Activated B cell treated with CpG ODN at 0.5 μM for 24 hours (primary cell): ENCODE data around the gene NKX1-1. TPM values are rescaled to one million over a fixed set of nuclear protein-coding genes. Genes with fewer than 3 reads are reported as not detected.

Source experiments
- ATAC-seq: fragments of 200-7000 bp; cut with Tn5 transposase; one replicate; pipeline ENCODE4 v1.10.0; 2021; ENCODE audit warnings: low read depth, mild to moderate bottlenecking, moderate library complexity
- CTCF ChIA-PET: fragments of 350-600 bp; sonication (Branson Sonifier 250); formaldehyde crosslinking; loops from one replicate; lab custom pipeline; 2021; ENCODE audit warnings: antibody characterized with exemption; lab: Charles Lee
- POLR2A ChIA-PET: fragments of 350-600 bp; sonication (Branson Sonifier 250); formaldehyde crosslinking; loops from one replicate; lab custom pipeline; 2021; ENCODE audit warnings: antibody characterized with exemption; lab: Charles Lee
- DNase-seq: peaks from one replicate; pipeline ENCODE4 v3.0.0; 2022
- H3K27ac Mint-ChIP-seq: one replicate; pipeline ENCODE4 v1.8.0; 2020; ENCODE audit warnings: mixed read lengths
- H3K27me3 Mint-ChIP-seq: one replicate; pipeline ENCODE4 v1.8.0; 2021; ENCODE audit warnings: mixed read lengths
- H3K36me3 Mint-ChIP-seq: one replicate; pipeline ENCODE4 v1.8.0; 2021; ENCODE audit warnings: low read depth, mixed read lengths
- H3K4me1 Mint-ChIP-seq: one replicate; pipeline ENCODE4 v1.8.0; 2021; ENCODE audit warnings: mixed read lengths
- H3K4me3 Mint-ChIP-seq: one replicate; pipeline ENCODE4 v1.8.0; 2020; ENCODE audit warnings: mild to moderate bottlenecking, mixed read lengths
- H3K9me3 Mint-ChIP-seq: one replicate; pipeline ENCODE4 v1.8.0; 2020; ENCODE audit warnings: mixed read lengths
- CTCF ChIP-seq: fragments of 200-600 bp; IDR thresholded peaks from one replicate; pipeline ENCODE4 v1.8.0; 2022; ENCODE audit warnings: antibody characterized with exemption, mild to moderate bottlenecking
- intact Hi-C: fragments of 100-400 bp; cut with micrococcal nuclease; formaldehyde crosslinking; loops from one replicate; pipeline ENCODE4 v1.15.1; 2024
- total RNA-seq: library from RNA; stranded (reverse); gene quantifications from 2 replicates; pipeline ENCODE4 v1.2.3, GENCODE V29; 2022

Gene NKX1-1
- total RNA-seq, 1 donor from 2014 or later: not detected

GRCh38 chr4:1379801-1380331 is 26.4 kb downstream of the NKX1-1 start:
- Mint-ChIP-seq H3K36me3 (peaks cover 2% of the 10 kb centered on the region), H3K27ac (no peak overlapping the region), H3K4me1 (no peaks in the 10 kb centered on the region), H3K27me3 (no peaks in the 10 kb centered on the region), H3K4me3 (no peak overlapping the region), H3K9me3 (no peaks in the 10 kb centered on the region)
- intact Hi-C loops: no loop called here
- ATAC-seq: no peak
- no peak for TF ChIP-seq CTCF
- ChIA-PET POLR2A (no interaction called here), CTCF (no interaction called here)
- peak; percentile 9 for DNase-seq

GRCh38 chr4:1379351-1379781 is 26.9 kb downstream of the NKX1-1 start:
- CTCF ChIA-PET: no interaction called here
- POLR2A ChIA-PET: no interaction called here
- intact Hi-C loops: no loop called here
- Mint-ChIP-seq H3K36me3 (no peaks in the 10 kb centered on the region), H3K4me3 (no peak overlapping the region), H3K27ac (no peak overlapping the region), H3K9me3 (no peaks in the 10 kb centered on the region), H3K27me3 (no peaks in the 10 kb centered on the region), H3K4me1 (no peaks in the 10 kb centered on the region)
- no peak for DNase-seq
- TF ChIP-seq CTCF: no peak
- no peak for ATAC-seq

DNA sequence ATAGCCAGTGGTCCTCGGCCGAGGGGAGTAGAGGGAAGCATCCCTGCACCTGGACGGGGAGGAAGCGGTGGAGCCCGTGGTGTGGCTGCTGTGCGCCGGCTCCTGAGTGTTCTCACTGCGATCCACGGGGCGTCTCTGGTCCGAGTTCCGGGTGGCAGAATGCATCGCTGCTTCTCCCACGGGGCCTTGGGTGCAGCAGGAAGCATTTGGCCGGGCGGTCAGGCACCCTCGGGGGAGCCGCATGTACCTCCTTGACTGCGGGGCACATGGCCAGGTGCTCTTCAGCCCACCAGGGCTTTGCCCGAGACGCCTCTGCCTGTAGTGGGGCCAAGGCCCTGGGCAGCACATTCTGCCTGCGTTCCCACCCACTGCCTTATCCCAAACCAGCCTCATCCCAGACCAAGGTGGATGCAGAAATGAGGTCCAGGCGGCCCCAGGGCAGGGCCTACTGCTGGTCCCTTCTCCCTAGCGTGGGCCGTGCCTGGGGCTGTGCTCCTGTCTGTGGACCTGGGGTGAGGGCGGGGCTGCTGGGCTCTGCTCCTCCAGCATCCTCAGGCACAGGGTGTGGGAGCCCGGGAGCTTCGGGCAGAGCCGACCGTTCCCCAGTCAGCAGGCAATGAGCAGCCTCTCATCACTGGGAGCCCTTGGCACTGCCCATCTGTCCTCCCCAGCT is 27.5 kb downstream of the NKX1-1 start:
- Mint-ChIP-seq H3K4me3 (no peak overlapping the region), H3K9me3 (no peaks in the 10 kb centered on the region), H3K4me1 (no peaks in the 10 kb centered on the region), H3K27me3 (no peaks in the 10 kb centered on the region), H3K36me3 (peaks cover 4% of the 10 kb centered on the region), H3K27ac (no peak overlapping the region)
- DNase-seq (no peak), ATAC-seq (no peak)
- CTCF ChIA-PET: no interaction called here
- intact Hi-C loops: no loop called here
- POLR2A ChIA-PET: no interaction called here
- TF ChIP-seq CTCF: no peak

- Mint-ChIP-seq H3K27me3 (no peaks in the 10 kb centered on the region), H3K4me1 (no peaks in the 10 kb centered on the region), H3K4me3 (no peak overlapping the region), H3K9me3 (no peaks in the 10 kb centered on the region), H3K27ac (no peak overlapping the region), H3K36me3 (peaks cover 13% of the 10 kb centered on the region)
- TF ChIP-seq CTCF: no peak
- no peak for DNase-seq
- ChIA-PET POLR2A (no interaction called here), CTCF (no interaction called here)
- no peak for ATAC-seq
- intact Hi-C loops: no loop called here
Measured at GRCh38 chr4:1377606-1378261, 28.5 kb downstream of the NKX1-1 start.

- intact Hi-C loops: no loop called here
- TF ChIP-seq CTCF: no peak
- ATAC-seq (no peak), DNase-seq (no peak)
- H3K9me3 Mint-ChIP-seq: no peaks in the 10 kb centered on the region
- no peak overlapping the region for H3K4me3 Mint-ChIP-seq
- no peak overlapping the region for H3K27ac Mint-ChIP-seq
- ChIA-PET POLR2A (no interaction called here), CTCF (no interaction called here)
- H3K4me1 Mint-ChIP-seq: no peaks in the 10 kb centered on the region
- H3K27me3 Mint-ChIP-seq: no peaks in the 10 kb centered on the region
- H3K36me3 Mint-ChIP-seq: peaks cover 20% of the 10 kb centered on the region
Measured at GRCh38 chr4:1376841-1377605, 29.2 kb downstream of the NKX1-1 start.
